Right lobe of liver (tissue), 6 donors: ENCODE measurements around the gene MRPL36. TPM values are rescaled to one million over a fixed set of nuclear protein-coding genes. Genes with fewer than 3 reads are reported as not detected.

Experiments used
- ATAC-seq, 4 donors: fragments of 200-7000 bp; cut with Tn5 transposase; one replicate each; pipeline ENCODE4 v1.9.1; 2020; ENCODE audit warnings: mild to moderate bottlenecking in 4 of 4, moderate library complexity in 4 of 4
- DNase-seq, 3 donors: peaks; one replicate each; pipeline ENCODE4 v3.0.0-alpha.2; 2020
- H3K27ac ChIP-seq, 3 donors: fragments of 200-600 bp; one replicate each; pipeline ENCODE4 v1.8.0; 2022
- H3K27me3 ChIP-seq, 2 donors: fragments of 200-600 bp; one replicate each; pipeline ENCODE4 v1.8.0; 2022
- H3K36me3 ChIP-seq, 4 donors: fragments of 200-600 bp; sonication (generic) in 1 of 4; one replicate each; pipeline versions ENCODE4 v1.5.1 to v1.8.0; 2017 to 2022; ENCODE audit warnings: control low read depth in 1 of 4
- H3K4me1 ChIP-seq, 4 donors: fragments of 200-600 bp; sonication (generic) in 1 of 4; one replicate each; pipeline versions ENCODE4 v1.5.1 to v1.8.0; 2017 to 2022; ENCODE audit warnings: control low read depth in 1 of 4
- H3K4me3 ChIP-seq, 3 donors: fragments of 200-600 bp; one replicate each; pipeline ENCODE4 v1.8.0; 2022
- H3K9me3 ChIP-seq, 4 donors: fragments of 200-600 bp; sonication (generic) in 1 of 4; one replicate each; pipeline versions ENCODE4 v1.5.1 to v1.8.0; 2017 to 2022; ENCODE audit warnings: control low read depth in 1 of 4
- CTCF ChIP-seq, 4 donors: fragments of 200-600 bp in 3 of 4; fragments of 450-650 bp in 1 of 4; IDR thresholded peaks; one replicate each; pipeline versions ENCODE4 v1.5.1 to v1.8.0; 2016 to 2022; ENCODE audit warnings: antibody characterized with exemption in 4 of 4, mild to moderate bottlenecking in 2 of 4
- POLR2A ChIP-seq: fragments of 450-650 bp; IDR thresholded peaks from one replicate; pipeline ENCODE4 v1.6.1; 2017; ENCODE audit warnings: antibody characterized with exemption, mild to moderate bottlenecking
- WGBS: methylation state at CpG from one replicate; pipeline ENCODE4 v1.1.6; 2018; ENCODE audit warnings: low coverage, low lambda C conversion rate; ENCODE audit not compliant: insufficient coverage; ENCODE audit errors: missing lambda C conversion rate; 5-methylcytosine and 5-hydroxymethylcytosine counted together
- intact Hi-C, 2 donors: fragments of 100-400 bp; cut with DNase I; formaldehyde crosslinking; loops; one replicate each; pipeline versions ENCODE4 v1.11.2 to v1.14.1; 2022
- total RNA-seq, 6 experiments: library from RNA; depleted of rRNA in 2 of 6; stranded (reverse); fragments of >200 nt in 2 of 6; fragmentation: NEBNext Ultra II Directional in 3 of 6; extraction: Animal tissue kit (Norgen Biotek cat#: 25700) in 3 of 6; gene quantifications; one replicate each; pipeline versions ENCODE4 v1.1.0 to v1.2.4, GENCODE V29; 2016 to 2023
- donor health status: DM: no; HTN: yes; CAD: no.
- donor health status: DM: no; HTN: no; CAD: no.
- donor health status: DM: no; HTN: no; CAD: no.
- donor health status: DM: no; HTN: yes; CAD: no.
- donor health status: DM: no; HTN: yes; CAD: no.

Gene MRPL36
- total RNA-seq, 6 experiments from 2014 or later: 30.7 to 40.0 (median 35.5) TPM

GRCh38 chr5:1797103-1797800 is 2.4 kb downstream of the MRPL36 start:
- no peak overlapping the region for H3K27ac ChIP-seq
- DNase-seq (peak in 1 of 3 donors; percentile 40), ATAC-seq (no peak)
- peaks cover 0 to 12% (median 6%) of the 10 kb centered on the region in 4 donors for H3K4me1 ChIP-seq
- H3K36me3 ChIP-seq: peaks cover 0 to 16% (median 6%) of the 10 kb centered on the region in 4 donors
- no peaks in the 10 kb centered on the region for H3K9me3 ChIP-seq
- WGBS: 89% methylated on average over 8 of the region's 18 CpGs
- intact Hi-C loops: no loop called here
- H3K27me3 ChIP-seq: no peaks in the 10 kb centered on the region
- no peak overlapping the region for H3K4me3 ChIP-seq
- no peak for TF ChIP-seq POLR2A
- no peak for TF ChIP-seq CTCF (IDR thresholded peaks at IDR 0.05)

GRCh38 chr5:1796371-1797102 is 3.1 kb downstream of the MRPL36 start:
- Histone ChIP-seq H3K4me3 (no peak overlapping the region), H3K27ac (no peak overlapping the region), H3K27me3 (no peaks in the 10 kb centered on the region), H3K4me1 (peaks cover 0 to 7% (median 3%) of the 10 kb centered on the region in 4 donors), H3K9me3 (no peaks in the 10 kb centered on the region), H3K36me3 (peaks cover 0 to 16% (median 6%) of the 10 kb centered on the region in 4 donors)
- DNase-seq (peak in 1 of 3 donors; percentile 37), ATAC-seq (no peak)
- intact Hi-C loops: no loop called here
- TF ChIP-seq POLR2A (no peak), CTCF (IDR thresholded peaks at IDR 0.05) (no peak)
- 93% methylated on average over 11 of the region's 21 CpGs for WGBS

- intact Hi-C loops: no loop called here
- no peak for ATAC-seq
- DNase-seq: peak in 1 of 3 donors; percentile 31
These were observed 3.7 kb downstream of the MRPL36 start for GRCh38 chr5:1795931-1796330.

GRCh38 chr5:1795506-1795905 is 4.1 kb downstream of the MRPL36 start:
- no peak overlapping the region for H3K27ac ChIP-seq
- DNase-seq (no peak), ATAC-seq (no peak)
- H3K4me1 ChIP-seq: peaks cover 0 to 7% (median 3%) of the 10 kb centered on the region in 4 donors
- no peaks in the 10 kb centered on the region for H3K27me3 ChIP-seq
- intact Hi-C loops: no loop called here
- 73% methylated on average over 8 of the region's 13 CpGs for WGBS
- H3K36me3 ChIP-seq: peaks cover 0 to 16% (median 6%) of the 10 kb centered on the region in 4 donors
- H3K9me3 ChIP-seq: no peaks in the 10 kb centered on the region
- TF ChIP-seq CTCF (IDR thresholded peaks at IDR 0.05) (no peak), POLR2A (no peak)
- no peak overlapping the region for H3K4me3 ChIP-seq

More at GRCh38 chr5:1795931-1796330, 3.7 kb downstream of the MRPL36 start:
- Histone ChIP-seq H3K27ac (no peak overlapping the region), H3K27me3 (no peaks in the 10 kb centered on the region), H3K36me3 (peaks cover 0 to 16% (median 6%) of the 10 kb centered on the region in 4 donors), H3K4me1 (peaks cover 0 to 7% (median 3%) of the 10 kb centered on the region in 4 donors), H3K4me3 (no peak overlapping the region), H3K9me3 (no peaks in the 10 kb centered on the region)
- TF ChIP-seq POLR2A (no peak), CTCF (IDR thresholded peaks at IDR 0.05) (no peak)
- 95% methylated on average over 3 of the region's 8 CpGs for WGBS
